Vagina (tissue), 2 donors: ENCODE measurements around the gene AFF3.

ENCODE experiments used
- CTCF ChIP-seq, 3 experiments: fragments of 450-650 bp in 2 of 3; fragments of 200-600 bp in 1 of 3; sonication (generic) in 1 of 3; IDR thresholded peaks; one replicate each; pipeline ENCODE4 v1.5.1; 2017 to 2019; ENCODE audit warnings: antibody characterized with exemption in 3 of 3, mild to moderate bottlenecking in 2 of 3, moderate library complexity in 2 of 3
- POLR2A ChIP-seq, 2 donors: fragments of 450-650 bp; IDR thresholded peaks; one replicate each; pipeline ENCODE4 v1.6.1; 2017; ENCODE audit warnings: antibody characterized with exemption in 2 of 2, mild to moderate bottlenecking in 2 of 2, moderate library complexity in 2 of 2
- POLR2AphosphoS5 ChIP-seq, 2 donors: sonication (generic); formaldehyde crosslinking; IDR thresholded peaks; one replicate each; pipeline ENCODE4 v1.9.0; 2017; ENCODE audit warnings: antibody characterized with exemption in 2 of 2, mild to moderate bottlenecking in 2 of 2, low read depth in 1 of 2; ENCODE audit not compliant: insufficient read depth in 1 of 2

DNA sequence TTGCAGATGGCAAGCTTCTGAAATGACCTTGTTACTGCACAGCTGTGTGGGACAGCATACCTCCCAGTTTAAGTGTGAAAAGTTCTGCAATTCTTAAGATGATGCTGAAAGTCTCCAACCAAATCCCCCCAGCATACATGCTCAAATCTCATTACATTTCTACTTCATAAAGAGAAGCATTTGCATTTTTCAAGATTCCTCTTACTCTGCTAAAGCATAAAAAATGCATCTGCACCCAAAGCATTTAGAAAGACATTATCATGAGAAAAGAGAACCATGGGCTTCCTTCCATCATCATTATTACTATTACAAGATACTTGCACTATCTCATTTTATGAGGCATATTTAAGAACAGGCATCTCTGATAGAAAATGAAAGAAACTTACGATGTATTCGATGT, 415.7 kb downstream of the AFF3 start:
- TF ChIP-seq CTCF (IDR thresholded peaks at IDR 0.05) (no peak), POLR2AphosphoS5 (IDR thresholded peaks at IDR 0.05; ENCODE audit: insufficient read depth in 1 of 2, low read depth in 1 of 2) (no peak), POLR2A (IDR thresholded peaks at IDR 0.05) (no peak)
